ENCODE data around the gene RETSAT.
"Not testable (repeated sequence)": the region's sequence is repeated elsewhere in the genome, so short reads cannot be mapped to it uniquely, and the experiment has no call there.

RETSAT gene

GRCh38 chr2:85319796-85320195 is 34.5 kb downstream of the RETSAT start:
- in situ Hi-C loops (cut with MboI; ENCODE audit: low pct_unique_long_range_greater_than_20kb, low sequenced_read_pairs, unreplicated experiment), result no loop called here
- no peak for TF ChIP-seq CTCF (IDR thresholded peaks at IDR 0.05; ENCODE audit: extremely low read depth, insufficient read depth, missing control alignments)
- DNase-seq (ENCODE audit: low spot score), result no peak

- no peak for DNase-seq (ENCODE audit: low spot score)
- in situ Hi-C loops (cut with MboI; ENCODE audit: low pct_unique_long_range_greater_than_20kb, low sequenced_read_pairs, unreplicated experiment), result no loop called here
- TF ChIP-seq CTCF (IDR thresholded peaks at IDR 0.05; ENCODE audit: extremely low read depth, insufficient read depth, missing control alignments), result no peak
These were observed 35.9 kb downstream of the RETSAT start for GRCh38 chr2:85318222-85319074.

GRCh38 chr2:85315921-85316320 is 38.4 kb downstream of the RETSAT start:
- DNase-seq (ENCODE audit: low spot score); in situ Hi-C loops (cut with MboI; ENCODE audit: low pct_unique_long_range_greater_than_20kb, low sequenced_read_pairs, unreplicated experiment): not testable (repeated sequence)

GRCh38 chr2:85314884-85315242 is 39.5 kb downstream of the RETSAT start:
- no peak for TF ChIP-seq CTCF (IDR thresholded peaks at IDR 0.05; ENCODE audit: extremely low read depth, insufficient read depth, missing control alignments)
- no peak for DNase-seq (ENCODE audit: low spot score)
- in situ Hi-C loops (cut with MboI; ENCODE audit: low pct_unique_long_range_greater_than_20kb, low sequenced_read_pairs, unreplicated experiment), result no loop called here

GRCh38 chr2:85312404-85312803 is 41.9 kb downstream of the RETSAT start:
- no peak for TF ChIP-seq CTCF (IDR thresholded peaks at IDR 0.05; ENCODE audit: extremely low read depth, insufficient read depth, missing control alignments)
- in situ Hi-C loops (cut with MboI; ENCODE audit: low pct_unique_long_range_greater_than_20kb, low sequenced_read_pairs, unreplicated experiment), result no loop called here
- DNase-seq (ENCODE audit: low spot score), result no peak

- in situ Hi-C loops (cut with MboI; ENCODE audit: low pct_unique_long_range_greater_than_20kb, low sequenced_read_pairs, unreplicated experiment), result no loop called here
- no peak for DNase-seq (ENCODE audit: low spot score)
- no peak for TF ChIP-seq CTCF (IDR thresholded peaks at IDR 0.05; ENCODE audit: extremely low read depth, insufficient read depth, missing control alignments)
These were observed 44.0 kb downstream of the RETSAT start for GRCh38 chr2:85310330-85310729.

GRCh38 chr2:85309699-85310321 is 44.5 kb downstream of the RETSAT start:
- no peak for TF ChIP-seq CTCF (IDR thresholded peaks at IDR 0.05; ENCODE audit: extremely low read depth, insufficient read depth, missing control alignments)
- in situ Hi-C loops (cut with MboI; ENCODE audit: low pct_unique_long_range_greater_than_20kb, low sequenced_read_pairs, unreplicated experiment), result no loop called here
- DNase-seq (ENCODE audit: low spot score), result no peak

All from GM13977 (cell line).